GM20431 (cell line): ENCODE results near the gene CCDC15.
"Not testable (repeated sequence)": the region's sequence is repeated elsewhere in the genome, so short reads cannot be mapped to it uniquely, and the experiment has no call there.

Source experiments
- in situ Hi-C: fragments of 300-500 bp; cut with MseI, MboI; formaldehyde crosslinking; loops from one replicate; pipeline ENCODE4 v1.15.0; 2020; ENCODE audit warnings: low sequenced_read_pairs; ENCODE audit not compliant: unreplicated experiment

The CCDC15 gene

GRCh38 chr11:125076378-125076945, 122.5 kb downstream of the CCDC15 start:
- in situ Hi-C loops, result no loop called here

DNA sequence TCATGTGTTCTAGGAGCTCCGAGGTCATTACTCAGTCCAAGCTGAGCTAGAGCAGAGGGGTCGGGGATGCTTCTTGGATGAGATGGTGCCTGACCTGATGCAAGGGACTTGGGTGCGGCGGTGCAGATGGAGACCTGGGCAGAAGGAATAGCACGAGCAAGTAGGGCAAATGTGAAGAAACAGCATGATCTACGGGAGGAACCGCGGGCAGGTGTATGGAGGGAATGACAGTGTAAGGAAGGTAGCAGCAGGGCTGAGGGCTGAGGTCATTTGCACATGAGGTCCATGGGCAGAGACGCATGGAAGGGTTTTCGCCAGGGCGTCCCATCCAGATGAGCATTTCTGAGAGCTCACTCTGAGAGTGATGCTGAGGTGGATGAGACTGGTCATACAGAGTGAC, 124.0 kb downstream of the CCDC15 start:
- in situ Hi-C loops, result no loop called here

- in situ Hi-C loops, result no loop called here
These were observed 124.6 kb downstream of the CCDC15 start for GRCh38 chr11:125078516-125079140.

DNA sequence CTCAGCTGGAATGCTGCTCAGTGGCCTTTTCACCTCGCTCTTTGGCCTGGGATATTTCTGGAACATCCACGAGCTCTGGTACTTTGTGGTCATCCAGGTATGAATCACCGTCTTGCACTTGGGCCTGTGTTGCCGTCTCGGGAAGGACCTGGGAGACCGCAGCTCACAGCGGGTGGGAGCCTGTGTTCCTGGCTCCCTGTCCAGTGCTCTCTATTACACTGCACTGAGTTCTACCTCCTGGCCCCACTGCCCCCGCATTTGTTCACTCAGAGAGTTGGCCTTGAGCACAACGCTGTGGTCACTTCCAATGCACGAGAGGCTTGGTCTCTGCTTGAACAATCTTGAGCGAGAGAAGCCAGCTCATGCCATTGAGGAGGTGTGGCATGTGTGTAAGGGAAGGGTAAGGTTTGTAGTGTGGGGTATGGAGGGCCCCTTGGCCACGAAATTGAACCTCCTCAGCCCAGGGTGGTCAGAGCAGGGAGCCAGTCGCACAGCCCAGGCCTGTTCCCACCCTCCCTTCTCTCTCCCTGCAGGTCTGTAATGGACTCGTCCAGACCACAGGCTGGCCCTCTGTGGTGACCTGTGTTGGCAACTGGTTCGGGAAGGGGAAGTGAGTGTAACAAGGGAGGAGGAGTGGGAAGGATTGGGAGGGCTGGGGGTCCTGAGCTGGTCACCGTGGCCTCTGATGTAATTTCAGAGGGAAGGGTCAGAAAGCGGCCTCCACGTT, 125.3 kb downstream of the CCDC15 start:
- in situ Hi-C loops, result no loop called here

DNA sequence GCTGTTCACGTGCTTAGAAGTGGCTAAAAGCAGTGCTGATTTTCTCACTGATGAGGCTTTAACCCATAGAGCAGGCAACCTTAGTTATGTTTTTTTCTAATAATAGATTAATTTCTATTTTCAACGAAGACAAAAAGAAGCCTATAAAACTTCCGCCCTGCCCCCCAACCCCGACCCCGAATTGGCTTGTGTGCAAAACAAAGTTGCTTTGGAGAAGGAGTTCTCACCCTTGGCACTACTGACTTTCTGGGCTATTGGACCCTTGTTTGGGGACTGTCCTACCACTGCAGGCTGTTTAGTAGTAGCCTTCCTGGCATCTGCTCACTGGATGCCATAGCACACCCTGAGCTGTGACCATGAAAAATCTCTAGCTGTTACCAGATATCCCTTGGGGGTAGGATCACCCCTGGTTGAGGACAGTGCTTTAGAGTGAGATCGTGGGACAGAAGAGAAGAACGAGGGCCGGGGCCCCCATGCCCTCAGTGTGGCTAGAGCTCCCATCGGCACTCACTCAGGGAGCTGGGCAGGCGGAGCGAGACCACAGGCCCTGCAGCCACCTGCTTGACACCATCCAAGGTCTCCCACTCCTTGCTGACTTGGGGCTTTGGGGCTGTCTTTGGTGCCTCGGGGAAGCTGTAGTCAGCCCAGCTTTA, 126.0 kb downstream of the CCDC15 start:
- in situ Hi-C loops, result no loop called here

GRCh38 chr11:125080531-125080911, 126.5 kb downstream of the CCDC15 start:
- in situ Hi-C loops, result no loop called here

GRCh38 chr11:125081098-125081798, 127.2 kb downstream of the CCDC15 start:
- in situ Hi-C loops, result no loop called here

DNA sequence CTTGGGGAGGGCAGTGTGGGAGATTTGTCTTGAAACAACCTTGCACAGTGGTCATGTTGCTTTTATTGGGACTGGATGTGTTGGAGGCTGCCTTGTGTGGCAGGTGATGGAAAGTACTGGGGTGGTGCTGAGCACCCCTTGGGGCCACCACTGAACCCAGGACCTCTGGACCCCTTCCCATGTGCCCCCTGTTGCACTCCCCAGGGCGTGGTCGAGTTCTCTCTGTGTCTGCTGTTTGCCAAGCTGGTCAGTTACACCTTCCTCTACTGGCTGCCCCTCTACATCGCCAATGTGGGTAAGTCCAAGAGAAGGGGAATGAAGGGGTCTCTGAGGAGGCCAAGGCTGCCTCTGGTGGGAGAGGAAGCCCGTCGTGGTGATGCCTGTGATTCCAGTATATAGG, 128.0 kb downstream of the CCDC15 start:
- in situ Hi-C loops, result no loop called here

DNA sequence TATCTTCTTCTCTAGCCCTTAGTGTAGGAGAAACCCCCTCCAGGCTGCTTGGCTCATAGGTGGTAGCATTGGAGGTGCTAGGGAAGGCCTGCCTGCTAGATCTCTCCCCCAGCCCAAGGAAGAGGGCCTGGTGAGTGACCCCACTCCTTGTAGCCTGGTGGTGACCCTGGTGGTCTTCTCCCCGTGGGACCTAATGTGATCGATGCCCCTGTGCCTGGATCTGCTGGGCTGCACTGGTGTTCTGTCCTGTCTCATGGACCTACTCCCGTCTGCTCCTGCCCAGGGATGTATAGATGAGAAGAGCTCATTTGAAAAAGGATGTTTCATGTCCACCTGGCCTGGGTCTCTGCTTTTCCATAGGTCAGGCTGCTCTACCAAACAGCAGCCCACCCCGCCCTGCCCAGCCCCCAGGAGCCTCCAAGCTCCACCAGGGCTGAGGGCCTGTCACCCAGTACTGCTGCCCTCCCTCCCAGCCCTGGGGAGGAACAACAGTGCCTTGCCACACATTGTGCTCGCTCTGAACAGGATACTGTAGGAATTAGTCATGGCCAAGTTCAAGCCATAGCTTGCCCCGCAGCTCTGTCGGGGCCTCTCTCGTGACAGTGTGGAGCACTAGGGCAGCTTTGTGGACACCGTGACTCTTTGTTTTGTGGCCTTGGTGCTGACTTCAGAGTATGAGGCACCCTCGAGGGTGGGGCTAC, 128.8 kb downstream of the CCDC15 start:
- in situ Hi-C loops, result no loop called here

- in situ Hi-C loops, result no loop called here
These were observed 129.5 kb downstream of the CCDC15 start for GRCh38 chr11:125083312-125084056.

- in situ Hi-C loops, result no loop called here
These were observed 130.0 kb downstream of the CCDC15 start for GRCh38 chr11:125084057-125084416.

DNA sequence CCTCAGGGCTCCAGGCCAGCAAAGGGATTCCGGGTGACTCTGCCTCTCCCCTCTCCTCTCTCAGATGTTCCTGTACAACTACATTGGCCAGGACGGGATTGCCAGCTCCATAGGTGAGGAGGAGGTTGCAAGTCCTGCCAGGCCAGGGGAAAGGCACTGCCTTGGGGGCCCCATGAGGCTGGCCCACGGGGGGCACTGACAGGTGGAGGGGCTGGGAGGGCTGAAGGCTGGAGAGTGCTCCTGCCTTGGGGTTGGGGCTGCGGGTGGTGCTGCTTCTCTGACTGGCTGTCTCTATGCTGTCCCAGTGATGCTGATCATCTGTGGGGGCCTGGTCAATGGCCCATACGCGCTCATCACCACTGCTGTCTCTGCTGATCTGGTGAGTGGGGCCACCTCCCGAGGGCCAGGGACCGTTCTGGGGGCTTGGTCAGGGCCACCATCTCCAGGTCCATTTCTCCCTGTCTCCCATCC, 130.8 kb downstream of the CCDC15 start:
- in situ Hi-C loops, result no loop called here

DNA sequence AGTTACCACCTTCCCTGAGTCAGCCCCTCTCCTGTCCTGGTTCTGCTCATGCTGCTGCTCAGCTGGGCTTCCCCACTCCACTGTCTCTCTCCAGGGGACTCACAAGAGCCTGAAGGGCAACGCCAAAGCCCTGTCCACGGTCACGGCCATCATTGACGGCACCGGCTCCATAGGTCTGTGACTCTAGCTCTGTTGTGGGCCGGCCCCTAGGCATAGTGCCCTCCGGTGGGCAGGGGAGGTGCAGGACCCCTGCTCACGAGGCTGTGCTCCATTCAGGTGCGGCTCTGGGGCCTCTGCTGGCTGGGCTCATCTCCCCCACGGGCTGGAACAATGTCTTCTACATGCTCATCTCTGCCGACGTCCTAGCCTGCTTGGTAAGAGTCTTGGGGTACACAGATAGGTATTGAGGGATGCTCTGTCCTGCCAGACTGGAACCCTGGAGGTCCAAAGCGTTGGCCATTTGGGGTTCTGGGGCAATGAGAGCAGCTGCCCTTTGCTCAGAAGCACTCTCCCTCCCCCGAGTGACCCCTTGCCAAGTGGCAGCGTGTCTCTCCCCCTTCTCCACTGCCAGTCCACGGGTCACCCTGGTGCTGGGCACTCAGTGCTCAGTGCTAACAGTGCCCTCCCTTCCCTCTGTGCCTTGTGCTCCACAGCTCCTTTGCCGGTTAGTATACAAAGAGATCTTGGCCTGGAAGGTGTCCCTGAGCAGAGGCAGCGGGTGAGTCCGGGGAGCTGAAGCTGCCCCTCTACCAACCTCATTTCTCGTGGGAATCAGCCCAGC, 131.5 kb downstream of the CCDC15 start:
- in situ Hi-C loops, result no loop called here

- in situ Hi-C loops, result no loop called here
These were observed 132.8 kb downstream of the CCDC15 start for GRCh38 chr11:125086633-125087296.

DNA sequence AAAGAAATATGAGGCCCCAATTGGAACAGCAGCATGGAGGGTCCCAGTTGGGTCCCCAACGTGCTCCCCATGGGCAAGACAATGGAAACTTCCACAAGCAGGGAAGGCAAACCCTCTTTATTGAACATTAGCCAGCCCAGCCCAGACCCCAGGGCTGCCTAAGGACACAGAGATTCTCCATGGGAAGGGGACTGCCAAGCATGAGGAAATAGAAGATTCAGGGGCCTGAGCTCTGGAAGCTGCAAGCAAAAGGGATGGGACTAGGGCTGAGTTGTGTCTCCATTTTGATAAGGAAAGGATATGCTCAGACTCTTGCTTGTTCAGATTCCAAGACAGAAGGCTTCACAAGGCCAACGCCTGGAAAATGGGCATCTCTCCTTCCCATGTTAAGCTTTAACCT, 134.1 kb downstream of the CCDC15 start:
- in situ Hi-C loops, result no loop called here

DNA sequence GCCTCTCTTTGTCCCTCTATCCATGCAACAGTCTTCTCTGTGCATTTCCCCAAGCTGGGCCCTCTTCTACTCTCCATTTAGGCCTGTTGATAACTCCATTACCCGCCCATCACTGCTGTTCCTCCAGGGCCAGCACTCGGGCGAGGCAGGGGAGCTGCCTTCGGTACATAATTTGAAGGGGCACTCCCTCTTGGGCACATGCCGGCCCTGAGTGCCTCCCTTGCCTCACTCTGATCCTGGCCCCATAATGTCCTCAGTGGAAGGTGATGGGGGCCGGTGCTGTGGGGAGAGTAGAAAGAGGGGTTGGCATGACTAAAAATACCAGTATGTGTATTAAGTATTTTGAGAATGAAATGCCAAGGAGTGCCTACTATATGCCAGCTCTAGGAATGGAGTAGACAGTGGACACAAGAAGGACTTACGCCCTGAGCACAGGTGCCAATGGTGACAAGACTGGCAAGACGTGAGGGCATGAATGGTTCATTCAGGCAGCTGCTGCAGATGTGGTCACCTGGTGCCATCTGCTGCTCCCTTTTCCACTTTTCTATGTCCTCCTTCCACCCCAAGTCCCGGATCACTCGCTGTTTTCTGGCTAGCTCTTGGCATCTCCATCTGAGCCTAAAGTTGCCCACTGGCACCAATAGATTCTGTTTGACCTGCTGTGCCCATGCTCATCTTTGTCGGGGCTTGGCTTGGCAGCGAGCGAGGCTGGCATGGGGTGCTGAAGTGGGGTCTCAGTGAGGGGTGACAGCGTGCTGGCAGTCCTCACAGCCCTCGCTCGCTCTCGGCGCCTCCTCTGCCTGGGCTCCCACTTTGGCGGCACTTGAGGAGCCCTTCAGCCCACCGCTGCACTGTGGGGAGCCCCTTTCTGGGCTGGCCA, 134.8 kb downstream of the CCDC15 start:
- in situ Hi-C loops, result no loop called here

- in situ Hi-C loops, result not testable (repeated sequence)
These were observed 135.5 kb downstream of the CCDC15 start for GRCh38 chr11:125089481-125089880.
